Measurements from ENCODE around the gene VGLL1. TPM values are rescaled to one million over a fixed set of nuclear protein-coding genes. Genes with fewer than 3 reads are reported as not detected.

Gene VGLL1
- total and polyA plus RNA-seq, 2 experiments from 2014 or later: not detected

- H3K9me3 Mint-ChIP-seq: no peaks in the 10 kb centered on the region; the same call in 2 of the 3 replicates
- peaks cover 2% of the 10 kb centered on the region; the same call in 1 of the 3 replicates for H3K4me1 Mint-ChIP-seq
- no peak overlapping the region for H3K27ac Mint-ChIP-seq
- H3K27me3 ChIP-seq (ENCODE audit: insufficient read depth): no peaks in the 10 kb centered on the region
- H2AFZ ChIP-seq: no peak overlapping the region
- peaks cover 3% of the 10 kb centered on the region for H3K79me2 ChIP-seq (replicated peaks; ENCODE audit: insufficient read depth)
- no peaks in the 10 kb centered on the region for H4K20me1 ChIP-seq (replicated peaks; ENCODE audit: insufficient read depth)
- H3K36me3 Mint-ChIP-seq (ENCODE audit: low read depth): no peaks in the 10 kb centered on the region
- TF ChIP-seq ZNF462 (CRISPR knock-in tag; IDR thresholded peaks at IDR 0.05) (no peak), STAT1 (IDR thresholded peaks at IDR 0.05; ENCODE audit: unreplicated experiment) (no peak), ZNF331 (CRISPR knock-in tag; IDR thresholded peaks at IDR 0.05; ENCODE audit: low read depth) (no peak), POLR2AphosphoS5 (IDR thresholded peaks at IDR 0.05; ENCODE audit: low read depth) (no peak), EZH2phosphoT487 (IDR thresholded peaks at IDR 0.05; ENCODE audit: unreplicated experiment) (no peak), JUNB (IDR thresholded peaks at IDR 0.05; ENCODE audit: unreplicated experiment) (no peak), REST (IDR thresholded peaks at IDR 0.05; ENCODE audit: unreplicated experiment) (no peak), ZNF114 (CRISPR knock-in tag; IDR thresholded peaks at IDR 0.05) (no peak), ETS1 (IDR thresholded peaks at IDR 0.05) (no peak), EZH2 (IDR thresholded peaks at IDR 0.05; ENCODE audit: low read depth, unreplicated experiment) (no peak)
- DNase-seq (ENCODE audit: low spot score) (no peak), ATAC-seq (no peak)
- H3K4me2 ChIP-seq: no peak overlapping the region
- no peaks in the 10 kb centered on the region for H3F3A ChIP-seq (replicated peaks; ENCODE audit: low read depth)
- H3K9me2 ChIP-seq (ENCODE audit: insufficient read depth): no peaks in the 10 kb centered on the region
- no peak overlapping the region for H3K4me3 ChIP-seq
- no peaks in the 10 kb centered on the region for H3K27me3 Mint-ChIP-seq (ENCODE audit: insufficient read depth, low read depth, poor library complexity)
- H3K27ac ChIP-seq (ENCODE audit: low read depth): no peak overlapping the region
- H3K4me1 ChIP-seq (ENCODE audit: insufficient read depth): no peaks in the 10 kb centered on the region
- no peak overlapping the region for H3K4me3 Mint-ChIP-seq
- no peaks in the 10 kb centered on the region for H3K36me3 ChIP-seq (ENCODE audit: insufficient read depth)
These were observed 39.0 kb upstream of the VGLL1 start for GRCh38 chrX:136493011-136493410.
